Inflammatory macrophage treated with lipopolysaccharide for 1 hour (primary cell): Measurements from ENCODE around the gene FOXP1.
A peak's percentile ranks its signal among the peaks of the same experiment; 100 is the strongest.

Experiments
- DNase-seq, 2 donors: peaks; one replicate each; pipeline ENCODE4 v3.0.0-alpha.2; 2020 to 2022

FOXP1 gene

GRCh38 chr3:71160785-71161546, 422.6 kb downstream of the FOXP1 start:
- DNase-seq: peak in 1 of 2 donors; percentile 13

- no peak for DNase-seq
Observed at GRCh38 chr3:71156062-71156665, 427.4 kb downstream of the FOXP1 start.

- DNase-seq: no peak
Observed at GRCh38 chr3:71154846-71155245, 428.7 kb downstream of the FOXP1 start.

GRCh38 chr3:71153713-71154112, 429.8 kb downstream of the FOXP1 start:
- DNase-seq: no peak

GRCh38 chr3:71152892-71153265, 430.6 kb downstream of the FOXP1 start:
- DNase-seq: no peak

GRCh38 chr3:71152039-71152891, 431.3 kb downstream of the FOXP1 start:
- DNase-seq: no peak

- DNase-seq: no peak
Observed at GRCh38 chr3:71149959-71150954, 433.3 kb downstream of the FOXP1 start.

- no peak for DNase-seq
Observed at GRCh38 chr3:71148455-71149060, 435.0 kb downstream of the FOXP1 start.

GRCh38 chr3:71146673-71147072, 436.9 kb downstream of the FOXP1 start:
- no peak for DNase-seq

- no peak for DNase-seq
Observed at GRCh38 chr3:71145954-71146353, 437.6 kb downstream of the FOXP1 start.

- DNase-seq: no peak
Observed at GRCh38 chr3:71144525-71145253, 438.8 kb downstream of the FOXP1 start.

- no peak for DNase-seq
Observed at GRCh38 chr3:71143493-71143892, 440.0 kb downstream of the FOXP1 start.

GRCh38 chr3:71142441-71143161, 440.9 kb downstream of the FOXP1 start:
- DNase-seq: no peak

GRCh38 chr3:71140477-71140876, 443.1 kb downstream of the FOXP1 start:
- DNase-seq: no peak

GRCh38 chr3:71139496-71139895, 444.0 kb downstream of the FOXP1 start:
- DNase-seq: no peak

- no peak for DNase-seq
Observed at GRCh38 chr3:71138410-71138809, 445.1 kb downstream of the FOXP1 start.

GRCh38 chr3:71136276-71136675, 447.3 kb downstream of the FOXP1 start:
- no peak for DNase-seq

GRCh38 chr3:71135373-71136088, 448.0 kb downstream of the FOXP1 start:
- DNase-seq: no peak

- DNase-seq: no peak
Observed at GRCh38 chr3:71134521-71134920, 449.0 kb downstream of the FOXP1 start.

- no peak for DNase-seq
Observed at GRCh38 chr3:71133865-71134264, 449.7 kb downstream of the FOXP1 start.
